Heart right ventricle (tissue), 16 donors: ENCODE measurements around the gene APOA4. TPM values are rescaled to one million over a fixed set of nuclear protein-coding genes. Genes with fewer than 3 reads are reported as not detected.

ENCODE experiments used
- ATAC-seq, 8 donors: fragments of 200-7000 bp; cut with Tn5 transposase; one replicate each; pipeline ENCODE4 v1.9.1; 2020; ENCODE audit warnings: mild to moderate bottlenecking in 8 of 8, moderate library complexity in 8 of 8, moderate number of reproducible peaks in 1 of 8
- DNase-seq, 2 donors: peaks; one replicate each; pipeline ENCODE4 v3.0.0-alpha.2; 2020
- H3K27ac ChIP-seq, 10 donors: fragments of 200-600 bp; sonication (generic) in 2 of 10; one replicate each; pipeline versions ENCODE4 v1.5.0 to v1.8.0; 2020 to 2022; ENCODE audit warnings: mild to moderate bottlenecking in 3 of 10
- H3K27me3 ChIP-seq, 7 donors: fragments of 200-600 bp; one replicate each; pipeline ENCODE4 v1.8.0; 2021 to 2022; ENCODE audit warnings: mild to moderate bottlenecking in 2 of 7
- H3K36me3 ChIP-seq, 9 donors: fragments of 200-600 bp; sonication (generic) in 1 of 9; one replicate each; pipeline versions ENCODE4 v1.5.0 to v1.8.0; 2020 to 2022; ENCODE audit warnings: mild to moderate bottlenecking in 2 of 9
- H3K4me1 ChIP-seq, 9 donors: fragments of 200-600 bp; sonication (generic) in 1 of 9; one replicate each; pipeline versions ENCODE4 v1.5.0 to v1.8.0; 2020 to 2022; ENCODE audit warnings: mild to moderate bottlenecking in 4 of 9
- H3K4me3 ChIP-seq, 10 donors: fragments of 200-600 bp; sonication (generic) in 2 of 10; one replicate each; pipeline versions ENCODE4 v1.5.0 to v1.8.0; 2020 to 2022; ENCODE audit warnings: mild to moderate bottlenecking in 7 of 10, moderate library complexity in 2 of 10
- H3K9me3 ChIP-seq, 11 donors: fragments of 200-600 bp in 10 of 11; sonication (generic) in 2 of 11; one replicate each; pipeline versions ENCODE4 v1.5.0 to v1.8.0; 2013 to 2022; ENCODE audit warnings: mild to moderate bottlenecking in 2 of 11, control low read depth in 1 of 11, moderate library complexity in 1 of 11
- WGBS, 2 donors: extraction: QIAGEN DNeasy Blood & Tissue Kit; methylation state at CpG; one replicate each; pipeline ENCODE4 v1.1.7; 2013; ENCODE audit warnings: inconsistent platforms in 1 of 2; 5-methylcytosine and 5-hydroxymethylcytosine counted together
- intact Hi-C, 10 donors: fragments of 100-400 bp; cut with DNase I; formaldehyde crosslinking; loops; one replicate each; pipeline versions ENCODE4 v1.11.1 to v1.14.2; 2022
- polyA plus RNA-seq, 2 donors: library from polyadenylated mRNA; stranded (reverse); fragments of 200-250 nt; gene quantifications; one replicate each; pipeline ENCODE4 v1.2.3, GENCODE V29; 2013
- total RNA-seq, 10 donors: library from RNA; stranded (reverse); fragmentation: NEBNext Ultra II Directional in 3 of 10; extraction: Animal tissue kit (Norgen Biotek cat#: 25700) in 3 of 10; gene quantifications; one replicate each; pipeline versions ENCODE4 v1.2.1 to v1.2.4, GENCODE V29; 2021 to 2023
- TF ChIP-seq, protein P1 (sequence below), 9 donors: fragments of 200-600 bp; sonication (generic) in 2 of 9; IDR thresholded peaks; one replicate each; pipeline versions ENCODE4 v1.5.0 to v1.8.0; 2021 to 2022; ENCODE audit warnings: antibody characterized with exemption in 9 of 9, mild to moderate bottlenecking in 5 of 9, moderate library complexity in 1 of 9
- donor health status: Arrhythmogenic right ventricular cardiomyopathy.
- donor health status: ischemic (EF 13 %, LVEDD 7.1; RV severe dilation, severe dysfunction).
- donor health status: healthy with polysubstance abuse.
- donor health status: DM: no; HTN: yes; CAD: no.
- donor health status: DM: no; HTN: no; CAD: no.
- donor health status: ischemic (EF 25% LVEDD 6.9; RV normal size, moderate dysfunction).
- donor health status: ischemic (EF 25% LVEDD 5.7; RV mildly dilated, moderate dysfunction).
- donor health status: healthy.
- donor health status: DM: yes; HTN: yes; CAD: no.
- donor health status: Ischemic cardiomyopathy.
- donor health status: ischemic (EF 35%, LVEDD 5.7; RV mildly dilated, moderate dysfunction).
- donor health status: nonischemic (EF 11% LVEDD 7.7; RV severe dilation, severe dysfunction).
- donor health status: DM: yes; HTN: yes; CAD: no.
- donor health status: PGD.
- donor health status: ischemic (EF 29% LVEDD 5.4; RV normal size, mild dysfunction).
- donor health status: nonischemic (EF 23%, LVEDD 6.1; RV moderate dilation, normal function).

APOA4 gene
- total and polyA plus RNA-seq, 12 donors, result 0.26 to 0.75 (median 0.28) TPM; not detected in 9

DNA sequence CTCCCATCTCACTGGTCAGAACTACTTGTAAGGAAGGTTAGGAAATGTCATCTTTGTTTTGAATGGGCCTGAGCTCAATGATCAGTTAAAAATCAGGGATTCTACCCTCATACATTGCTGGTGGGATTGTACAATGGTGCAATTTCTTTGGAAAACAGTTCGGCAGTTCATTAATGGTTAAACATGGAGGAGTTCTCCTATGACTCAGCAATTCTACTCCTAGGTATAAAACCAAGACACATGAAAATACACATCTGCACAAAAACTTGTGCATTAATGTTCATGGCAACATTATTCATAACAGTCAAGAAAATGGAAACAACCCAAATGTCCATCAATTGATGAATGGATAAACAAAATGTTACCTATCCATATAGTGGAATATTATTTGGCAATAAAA, 26.6 kb downstream of the APOA4 start:
- no peaks in the 10 kb centered on the region for H3K36me3 ChIP-seq
- TF ChIP-seq, protein P1, sequence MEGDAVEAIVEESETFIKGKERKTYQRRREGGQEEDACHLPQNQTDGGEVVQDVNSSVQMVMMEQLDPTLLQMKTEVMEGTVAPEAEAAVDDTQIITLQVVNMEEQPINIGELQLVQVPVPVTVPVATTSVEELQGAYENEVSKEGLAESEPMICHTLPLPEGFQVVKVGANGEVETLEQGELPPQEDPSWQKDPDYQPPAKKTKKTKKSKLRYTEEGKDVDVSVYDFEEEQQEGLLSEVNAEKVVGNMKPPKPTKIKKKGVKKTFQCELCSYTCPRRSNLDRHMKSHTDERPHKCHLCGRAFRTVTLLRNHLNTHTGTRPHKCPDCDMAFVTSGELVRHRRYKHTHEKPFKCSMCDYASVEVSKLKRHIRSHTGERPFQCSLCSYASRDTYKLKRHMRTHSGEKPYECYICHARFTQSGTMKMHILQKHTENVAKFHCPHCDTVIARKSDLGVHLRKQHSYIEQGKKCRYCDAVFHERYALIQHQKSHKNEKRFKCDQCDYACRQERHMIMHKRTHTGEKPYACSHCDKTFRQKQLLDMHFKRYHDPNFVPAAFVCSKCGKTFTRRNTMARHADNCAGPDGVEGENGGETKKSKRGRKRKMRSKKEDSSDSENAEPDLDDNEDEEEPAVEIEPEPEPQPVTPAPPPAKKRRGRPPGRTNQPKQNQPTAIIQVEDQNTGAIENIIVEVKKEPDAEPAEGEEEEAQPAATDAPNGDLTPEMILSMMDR (IDR thresholded peaks at IDR 0.05), result no peak
- intact Hi-C loops, result loop anchor here in 2 of 10 donors (10.0 kb wide), 2 partner anchors 88 to 428 kb away; no protein-coding TSS in a partner anchor
- no peaks in the 10 kb centered on the region for H3K9me3 ChIP-seq
- no peaks in the 10 kb centered on the region for H3K27me3 ChIP-seq
- 89 to 95% methylated on average over 1 of the region's 1 CpG for WGBS, 2 donors
- no peak for DNase-seq
- H3K4me1 ChIP-seq, result peaks cover 0 to 19% (median 2%) of the 10 kb centered on the region in 9 donors
- ATAC-seq, result no peak
- H3K27ac ChIP-seq, result no peak overlapping the region
- H3K4me3 ChIP-seq, result no peak overlapping the region

DNA sequence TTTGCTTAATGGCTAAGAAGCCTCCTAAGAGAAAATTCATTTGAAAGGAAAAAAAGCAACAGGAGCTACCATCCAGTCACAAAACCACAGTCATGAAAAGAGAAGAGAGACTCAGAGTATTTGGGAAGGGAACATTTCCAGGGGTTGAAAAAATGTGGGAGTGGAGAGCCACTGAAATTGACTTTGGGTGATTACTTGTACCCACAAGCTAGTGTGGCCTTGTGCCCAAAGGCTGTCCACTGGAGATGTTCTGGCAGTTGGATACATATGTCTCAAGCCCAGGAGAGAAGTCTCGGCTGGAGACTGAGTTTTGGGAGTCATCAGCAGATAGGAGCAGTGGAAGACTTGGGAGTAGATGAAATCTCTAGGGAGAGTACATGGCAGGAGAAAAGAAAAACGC, 28.3 kb downstream of the APOA4 start:
- Histone ChIP-seq H3K4me1 (peaks cover 0 to 26% (median 10%) of the 10 kb centered on the region in 9 donors), H3K4me3 (no peak overlapping the region), H3K27me3 (no peaks in the 10 kb centered on the region), H3K9me3 (no peaks in the 10 kb centered on the region), H3K36me3 (no peaks in the 10 kb centered on the region), H3K27ac (no peak overlapping the region)
- TF ChIP-seq, protein P1 (IDR thresholded peaks at IDR 0.05), result no peak
- no peak for DNase-seq
- 69 to 80% methylated on average over 2 of the region's 2 CpGs for WGBS, 2 donors
- no peak for ATAC-seq
- intact Hi-C loops, result loop anchor here in 7 of 10 donors (5.0 to 10.0 kb wide), 9 partner anchors 37 to 432 kb away; partner anchors contain the start of gene APOA1 (in 4 of the 7)

DNA sequence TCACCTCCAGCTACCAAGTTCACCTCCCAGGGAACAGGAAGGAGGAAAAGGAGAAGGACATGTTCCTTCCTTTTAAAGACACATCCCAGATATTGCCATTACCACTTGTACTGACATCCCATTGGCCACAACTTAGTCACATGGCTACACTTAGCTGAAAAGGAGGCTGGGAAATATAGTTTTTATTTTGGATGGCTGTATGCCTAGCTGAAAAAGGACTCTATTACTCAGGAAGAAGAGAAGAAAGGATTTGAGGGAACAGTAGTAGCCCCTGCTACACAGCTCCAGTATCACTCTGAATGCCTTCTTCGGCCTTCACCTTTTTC, 29.4 kb downstream of the APOA4 start:
- DNase-seq (no peak), ATAC-seq (no peak)
- intact Hi-C loops, result loop anchor here in 7 of 10 donors (5.0 to 10.0 kb wide), 9 partner anchors 39 to 434 kb away; partner anchors contain the start of gene APOA1 (in 4 of the 7)
- Histone ChIP-seq H3K27ac (no peak overlapping the region), H3K9me3 (no peaks in the 10 kb centered on the region), H3K27me3 (no peaks in the 10 kb centered on the region), H3K36me3 (no peaks in the 10 kb centered on the region), H3K4me1 (peaks cover 0 to 20% (median 10%) of the 10 kb centered on the region in 9 donors), H3K4me3 (no peak overlapping the region)
- 97 to 100% methylated on average over 1 of the region's 1 CpG for WGBS, 2 donors
- TF ChIP-seq, protein P1 (IDR thresholded peaks at IDR 0.05), result no peak

DNA sequence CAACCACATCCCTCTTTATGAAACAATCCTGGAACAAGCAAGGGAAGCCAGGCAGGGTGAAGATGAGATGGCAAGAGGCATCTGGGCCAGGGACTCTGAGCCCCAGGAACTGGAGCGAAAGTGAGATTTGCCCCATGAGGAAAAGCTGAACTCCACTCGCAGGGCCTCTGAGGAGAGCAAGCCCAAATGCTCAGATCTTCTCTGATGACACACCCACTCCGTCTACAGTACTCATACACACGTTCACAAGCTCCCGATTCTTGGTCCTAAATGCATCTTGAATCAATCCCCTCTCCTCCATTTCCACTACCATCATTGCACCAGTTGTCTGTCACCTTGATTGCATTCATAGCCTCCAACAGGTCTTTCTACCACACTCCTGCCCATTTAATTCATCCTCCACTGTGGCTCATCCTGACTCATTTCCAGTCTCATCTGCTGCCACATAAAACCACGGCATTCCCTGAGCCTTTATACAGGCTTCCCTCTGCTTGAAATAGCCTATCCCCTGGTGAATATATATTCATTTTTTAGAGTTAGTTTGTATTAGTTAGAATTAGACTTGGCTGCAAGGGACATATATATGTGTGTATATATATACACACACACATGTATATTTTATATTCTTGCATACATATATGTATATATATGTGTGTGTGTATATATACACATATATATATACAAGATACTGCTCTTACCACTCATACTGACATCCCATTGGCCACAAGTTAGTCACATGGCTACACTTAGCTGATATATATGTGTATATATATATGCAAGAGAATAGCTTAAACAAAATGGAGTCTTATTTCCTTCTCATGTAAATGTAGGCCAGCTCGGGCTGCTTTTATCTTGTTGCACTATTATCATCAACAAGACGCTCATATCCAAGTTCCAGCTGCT, 30.0 kb downstream of the APOA4 start:
- Histone ChIP-seq H3K9me3 (no peaks in the 10 kb centered on the region), H3K36me3 (no peaks in the 10 kb centered on the region), H3K4me1 (peaks cover 0 to 22% (median 15%) of the 10 kb centered on the region in 9 donors), H3K4me3 (no peak overlapping the region), H3K27ac (no peak overlapping the region), H3K27me3 (no peaks in the 10 kb centered on the region)
- ATAC-seq (no peak), DNase-seq (no peak)
- intact Hi-C loops, result loop anchor here in 7 of 10 donors (5.0 to 10.0 kb wide), 9 partner anchors 39 to 434 kb away; partner anchors contain the start of gene APOA1 (in 4 of the 7)
- WGBS, 2 donors, result 74 to 84% methylated on average over 8 of the region's 8 CpGs
- TF ChIP-seq, protein P1 (IDR thresholded peaks at IDR 0.05), result no peak
